ENCODE measurements around the gene SNX5.

Gene SNX5

DNA sequence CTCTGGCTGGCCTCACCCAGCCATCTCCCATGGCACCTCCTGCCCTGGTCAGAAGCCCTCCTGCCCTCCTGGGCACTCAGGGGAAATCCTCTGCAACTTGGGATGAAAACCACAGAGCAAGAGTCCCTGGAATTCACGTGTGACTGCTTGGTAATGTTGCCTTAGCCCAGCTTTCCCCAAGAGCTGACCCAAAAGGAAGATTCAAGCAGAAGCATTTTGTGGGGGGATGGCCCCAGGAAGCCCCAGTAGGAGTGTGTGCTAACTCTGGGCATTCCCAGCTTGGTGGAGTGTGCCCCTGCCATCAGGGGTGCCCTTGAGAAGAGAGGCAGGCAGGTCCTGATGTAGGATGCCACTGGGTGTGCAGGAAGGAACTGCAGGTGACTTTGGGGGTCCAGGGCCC, 35.5 kb downstream of the SNX5 start:
- TF ChIP-seq, protein P1, sequence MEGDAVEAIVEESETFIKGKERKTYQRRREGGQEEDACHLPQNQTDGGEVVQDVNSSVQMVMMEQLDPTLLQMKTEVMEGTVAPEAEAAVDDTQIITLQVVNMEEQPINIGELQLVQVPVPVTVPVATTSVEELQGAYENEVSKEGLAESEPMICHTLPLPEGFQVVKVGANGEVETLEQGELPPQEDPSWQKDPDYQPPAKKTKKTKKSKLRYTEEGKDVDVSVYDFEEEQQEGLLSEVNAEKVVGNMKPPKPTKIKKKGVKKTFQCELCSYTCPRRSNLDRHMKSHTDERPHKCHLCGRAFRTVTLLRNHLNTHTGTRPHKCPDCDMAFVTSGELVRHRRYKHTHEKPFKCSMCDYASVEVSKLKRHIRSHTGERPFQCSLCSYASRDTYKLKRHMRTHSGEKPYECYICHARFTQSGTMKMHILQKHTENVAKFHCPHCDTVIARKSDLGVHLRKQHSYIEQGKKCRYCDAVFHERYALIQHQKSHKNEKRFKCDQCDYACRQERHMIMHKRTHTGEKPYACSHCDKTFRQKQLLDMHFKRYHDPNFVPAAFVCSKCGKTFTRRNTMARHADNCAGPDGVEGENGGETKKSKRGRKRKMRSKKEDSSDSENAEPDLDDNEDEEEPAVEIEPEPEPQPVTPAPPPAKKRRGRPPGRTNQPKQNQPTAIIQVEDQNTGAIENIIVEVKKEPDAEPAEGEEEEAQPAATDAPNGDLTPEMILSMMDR (IDR thresholded peaks at IDR 0.05): no peak
- no peak for TF ChIP-seq ZFX (IDR thresholded peaks at IDR 0.05; ENCODE audit: borderline replicate concordance)
- no peak overlapping the region for H3K27ac ChIP-seq

DNA sequence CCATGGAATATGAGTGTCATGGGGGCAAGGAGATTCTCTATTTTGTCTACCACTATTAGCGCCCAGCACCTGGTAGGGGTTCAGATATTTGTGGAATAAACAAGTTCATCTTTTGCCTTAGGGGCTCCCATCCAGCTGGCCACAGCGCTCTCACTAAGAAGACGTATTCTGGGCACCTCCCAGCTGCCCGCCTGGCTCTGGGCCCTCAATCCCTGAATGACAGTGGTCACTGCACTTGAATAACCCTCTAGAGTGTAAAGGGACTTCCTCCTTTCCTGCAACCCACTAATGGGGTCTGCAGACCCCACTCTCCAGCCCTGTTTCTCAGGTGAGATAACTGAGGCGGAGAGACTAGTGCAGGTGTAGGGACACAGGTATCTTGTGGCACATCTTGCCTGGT, 36.2 kb downstream of the SNX5 start:
- TF ChIP-seq ZFX (IDR thresholded peaks at IDR 0.05; ENCODE audit: borderline replicate concordance): no peak
- TF ChIP-seq, protein P1 (IDR thresholded peaks at IDR 0.05): no peak
- no peak overlapping the region for H3K27ac ChIP-seq

DNA sequence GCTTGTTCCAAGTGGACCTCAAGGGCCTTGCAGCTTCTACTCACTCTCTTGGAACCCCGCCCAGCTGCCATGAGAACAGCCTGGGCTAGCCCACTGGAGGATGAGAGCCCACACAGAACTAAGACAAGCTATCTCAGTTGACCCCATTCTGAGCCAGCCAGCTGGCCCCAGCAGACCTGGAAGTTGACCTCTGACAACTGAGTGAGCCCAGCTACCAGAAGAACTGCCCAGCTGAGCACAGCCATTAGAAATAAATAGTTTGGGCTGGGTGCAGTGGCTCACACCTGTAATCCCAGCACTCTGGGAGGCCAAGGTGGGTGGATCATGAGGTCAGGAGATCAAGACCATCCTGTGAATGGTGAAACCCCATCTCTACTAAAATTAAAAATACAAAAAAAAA, 37.1 kb downstream of the SNX5 start:
- no peak overlapping the region for H3K27ac ChIP-seq
- TF ChIP-seq, protein P1 (IDR thresholded peaks at IDR 0.05): no peak
- no peak for TF ChIP-seq ZFX (IDR thresholded peaks at IDR 0.05; ENCODE audit: borderline replicate concordance)

DNA sequence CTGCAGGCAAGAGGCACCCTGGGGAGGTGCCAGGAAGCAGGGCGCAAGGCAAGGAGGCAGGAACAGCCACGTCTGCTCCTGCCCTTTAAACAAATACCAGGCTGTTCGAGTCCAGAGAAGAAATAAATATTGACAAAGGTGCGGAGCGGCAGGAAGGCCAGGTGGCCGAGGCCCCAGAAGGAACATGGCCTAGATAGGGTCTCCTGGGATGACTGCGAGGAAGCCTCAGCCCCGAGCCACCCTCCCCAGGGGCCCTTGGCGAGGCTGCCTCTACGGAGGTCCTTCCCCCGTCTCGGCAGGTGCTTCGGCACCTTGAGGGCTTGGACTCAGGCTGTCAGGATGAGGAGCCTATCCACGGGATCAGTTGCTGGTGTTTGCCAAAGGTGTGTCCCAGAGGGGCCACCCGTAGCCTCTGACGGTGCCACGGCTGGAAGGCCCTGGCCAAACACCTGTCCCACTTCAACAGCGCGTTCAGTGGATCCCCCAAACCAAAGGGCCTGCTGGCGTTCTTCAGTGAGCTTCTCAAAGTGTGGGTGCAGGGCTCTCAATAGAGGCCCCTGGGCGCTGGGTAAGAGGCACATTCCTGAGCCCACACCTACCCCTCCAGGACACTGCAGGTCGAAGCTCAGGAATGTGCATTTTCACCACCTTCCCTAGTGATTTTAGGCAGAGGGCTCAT, 39.8 kb downstream of the SNX5 start:
- peak overlapping the region; percentile 72 for H3K27ac ChIP-seq
- TF ChIP-seq, protein P1 (IDR thresholded peaks at IDR 0.05): no peak

DNA sequence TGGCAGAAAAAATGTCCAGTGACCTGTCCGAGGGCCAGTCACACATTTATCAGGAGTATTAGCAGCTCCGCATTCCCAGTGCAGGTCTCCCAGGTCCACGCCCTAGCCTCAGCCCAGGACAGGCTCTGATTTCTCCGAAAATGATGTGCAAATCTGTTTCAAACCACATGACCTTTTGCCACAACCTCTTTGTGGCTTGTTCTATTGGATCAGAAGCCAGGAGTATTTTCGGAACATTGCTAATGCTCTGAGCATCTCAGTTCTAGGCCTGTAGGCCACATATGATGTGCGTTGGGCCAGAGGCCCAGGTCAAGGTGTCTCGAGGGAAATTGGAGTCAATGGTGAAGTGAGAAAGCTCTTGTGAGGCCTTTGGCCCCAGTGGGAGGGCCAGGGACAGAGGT, 40.4 kb downstream of the SNX5 start:
- no peak for TF ChIP-seq ZFX (IDR thresholded peaks at IDR 0.05; ENCODE audit: borderline replicate concordance)
- TF ChIP-seq, protein P1 (IDR thresholded peaks at IDR 0.05): no peak

DNA sequence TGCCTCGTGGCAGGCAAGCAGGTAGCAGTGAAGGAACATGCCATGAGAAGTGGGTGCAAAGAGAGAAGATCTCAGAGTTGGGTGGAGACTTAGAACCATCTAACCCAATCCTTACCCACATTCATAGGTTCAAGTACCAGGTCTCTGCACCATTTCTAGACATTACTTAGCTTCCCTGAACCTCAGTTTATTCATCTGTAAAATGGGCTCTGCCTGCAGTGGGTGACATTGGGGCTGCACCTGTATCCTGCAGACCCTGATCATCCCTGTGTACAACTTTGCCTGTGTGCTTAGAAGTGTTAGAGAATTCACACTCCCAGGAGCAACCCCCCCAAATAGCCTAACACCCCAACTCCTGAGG, 42.7 kb downstream of the SNX5 start:
- TF ChIP-seq ZFX (IDR thresholded peaks at IDR 0.05; ENCODE audit: borderline replicate concordance): no peak
- TF ChIP-seq, protein P1 (IDR thresholded peaks at IDR 0.05): no peak
- no peak overlapping the region for H3K27ac ChIP-seq

More for the DNA sequence above, 40.4 kb downstream of the SNX5 start:
- peak overlapping the region; percentile 72 for H3K27ac ChIP-seq

DNA sequence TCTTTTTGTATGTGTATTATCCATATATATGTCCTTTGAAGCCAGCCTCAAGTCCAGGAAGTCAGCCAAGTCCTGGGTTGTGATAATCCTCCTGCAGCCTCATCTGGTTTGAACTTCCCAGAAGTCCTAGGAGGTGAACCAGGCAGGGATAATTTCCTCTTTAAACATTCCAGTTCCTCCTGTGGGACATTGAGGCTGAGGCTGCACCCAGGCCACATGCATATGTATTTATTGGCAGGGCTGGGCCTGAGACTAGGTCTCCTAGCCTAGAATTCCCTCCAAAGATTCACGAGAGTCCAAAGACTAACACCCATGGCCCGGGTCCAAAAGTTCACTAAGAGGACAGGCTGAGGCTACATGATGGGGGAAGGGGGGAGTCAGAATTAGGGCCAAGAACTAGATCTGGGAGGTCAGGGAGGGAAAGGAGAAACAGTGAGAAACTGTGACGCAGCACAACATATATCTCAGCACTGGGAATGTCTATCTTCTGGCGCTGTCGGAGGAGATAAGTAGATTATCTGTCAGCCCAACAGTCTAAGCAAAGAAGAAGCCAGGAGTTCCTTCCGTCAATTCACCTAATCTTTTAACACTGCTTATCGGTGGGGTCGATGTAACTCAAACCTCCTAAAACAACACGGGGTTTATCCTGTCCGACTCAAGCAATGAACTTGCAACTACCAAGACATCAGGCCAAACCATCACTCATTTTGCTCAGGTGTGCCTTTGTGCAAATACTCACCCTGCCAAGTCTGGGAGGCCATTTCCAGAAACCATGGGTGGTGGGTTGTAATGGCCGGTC, 43.3 kb downstream of the SNX5 start:
- no peak for TF ChIP-seq ZFX (IDR thresholded peaks at IDR 0.05; ENCODE audit: borderline replicate concordance)
- TF ChIP-seq, protein P1 (IDR thresholded peaks at IDR 0.05): no peak
- H3K27ac ChIP-seq: no peak overlapping the region
